Endometrium (tissue), 2 donors: ENCODE results near the gene MPZL2.

Experiments used
- FAIRE-seq: peaks from 2 replicates; lab custom pipeline; 2012; peaks lifted over from hg19 to GRCh38; lab: Jason Lieb, UNC
- donor health status: control.
- donor health status: control.

MPZL2 gene

DNA sequence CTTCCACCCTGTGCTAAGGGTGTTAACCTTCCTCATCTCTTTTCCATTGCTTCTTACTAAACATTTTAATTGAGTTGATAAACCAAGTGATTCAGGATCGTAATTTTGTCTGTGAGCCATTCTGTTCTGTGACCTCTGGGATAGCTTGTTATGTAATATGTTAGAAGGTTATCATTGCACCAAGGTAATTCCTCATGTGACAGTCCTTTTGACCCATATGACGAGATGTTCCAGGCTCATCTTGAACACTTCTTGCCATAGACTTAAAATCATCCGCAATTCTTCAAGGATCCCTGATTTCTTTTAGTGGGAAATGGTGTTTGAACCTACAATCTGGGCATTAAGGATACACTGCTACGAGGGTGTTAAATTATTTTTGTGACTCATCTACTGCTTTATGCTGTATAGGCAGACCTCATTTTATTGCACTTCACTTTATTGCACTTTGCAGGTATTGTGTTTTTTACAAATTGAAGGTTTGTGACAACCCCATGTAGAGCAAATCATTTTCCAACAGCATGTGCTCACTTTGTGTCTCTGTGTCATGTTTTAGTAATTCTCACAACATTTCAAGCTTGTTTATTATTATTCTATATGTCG lies 19.0 kb upstream of the MPZL2 start:
- no peak for FAIRE-seq

DNA sequence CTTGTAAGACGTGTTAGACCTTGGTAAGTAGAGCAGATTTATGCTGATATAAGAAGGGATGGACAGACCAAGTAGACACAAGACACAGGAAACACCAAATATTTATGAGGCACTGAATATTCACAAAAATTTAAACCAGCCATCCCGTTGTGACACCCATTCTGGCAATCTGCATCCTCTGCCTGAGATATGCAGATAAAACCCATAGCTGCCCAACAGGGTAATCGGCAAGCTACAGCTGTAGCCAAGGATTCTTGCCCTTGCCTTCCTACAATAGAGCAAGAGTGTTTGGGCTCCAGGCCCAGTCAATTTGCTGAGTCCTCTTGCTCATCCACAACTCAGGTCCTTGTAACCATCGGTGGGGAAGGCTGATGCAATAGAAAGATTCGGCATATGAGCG lies 18.5 kb upstream of the MPZL2 start:
- no peak for FAIRE-seq

- FAIRE-seq, result no peak
These were observed 17.2 kb upstream of the MPZL2 start for GRCh38 chr11:118281284-118281683.

- FAIRE-seq, result no peak
These were observed 13.2 kb upstream of the MPZL2 start for GRCh38 chr11:118277312-118277711.

DNA sequence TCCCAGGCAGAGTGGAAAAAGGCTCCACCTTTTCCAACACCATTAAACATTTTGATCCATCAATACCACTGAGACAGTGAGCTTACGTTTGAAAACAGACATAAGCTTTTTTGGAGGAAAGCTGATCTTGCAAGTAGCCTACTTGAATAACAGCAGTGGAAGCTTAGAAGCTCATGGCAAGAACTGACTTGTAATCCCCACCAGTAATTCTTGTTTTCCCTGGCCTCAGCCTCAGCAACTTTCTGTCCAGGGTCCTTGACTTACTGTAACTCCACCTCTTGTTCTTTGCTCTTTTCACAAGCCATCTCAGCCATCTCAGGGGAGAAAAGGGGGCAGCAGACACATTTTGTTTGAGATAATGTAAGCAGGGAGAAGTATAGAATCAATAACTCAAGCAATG lies 12.3 kb upstream of the MPZL2 start:
- FAIRE-seq, result no peak

DNA sequence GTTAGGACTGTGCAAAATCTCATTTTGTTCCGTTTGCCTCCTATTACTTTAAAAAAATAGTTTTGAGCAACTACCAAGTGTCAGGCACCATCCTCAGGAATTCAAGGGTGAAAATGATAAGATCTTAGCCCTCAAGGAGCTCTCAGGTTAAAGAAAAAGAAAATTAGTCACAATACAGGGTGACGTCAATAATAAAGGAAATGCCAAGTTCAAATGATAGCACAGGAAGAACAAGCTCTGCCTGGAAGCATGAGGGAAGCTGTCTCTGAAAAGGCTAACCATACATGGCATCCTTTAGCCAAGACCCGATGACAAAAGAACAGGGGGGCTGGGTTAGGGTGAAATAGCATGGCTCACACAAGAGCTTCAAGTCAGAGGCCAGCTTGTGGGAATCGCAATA lies 11.1 kb upstream of the MPZL2 start:
- FAIRE-seq, result no peak

- FAIRE-seq, result no peak
These were observed 10.1 kb upstream of the MPZL2 start for GRCh38 chr11:118274186-118274585.

DNA sequence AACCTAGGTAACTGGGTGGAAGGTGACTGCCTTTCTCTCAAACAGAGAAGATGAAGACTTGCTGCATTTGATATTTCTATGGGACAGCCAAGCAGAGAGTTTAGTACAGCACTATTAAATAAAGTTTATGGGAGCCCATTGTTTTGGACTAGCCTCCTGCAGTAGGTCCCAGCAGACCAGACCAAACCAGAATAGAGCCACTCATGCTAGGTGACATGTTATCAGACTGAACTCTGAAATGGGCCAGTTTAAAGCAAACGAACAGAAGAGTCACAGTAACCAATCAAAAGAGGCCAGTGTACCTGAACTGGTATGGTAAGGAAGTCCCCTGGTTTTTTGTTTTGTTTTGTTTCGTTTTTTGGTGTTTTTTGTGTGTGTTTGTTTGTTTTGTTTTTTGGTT lies 7.9 kb upstream of the MPZL2 start:
- FAIRE-seq, result no peak

- FAIRE-seq, result no peak
These were observed 3.4 kb upstream of the MPZL2 start for GRCh38 chr11:118267486-118267885.

DNA sequence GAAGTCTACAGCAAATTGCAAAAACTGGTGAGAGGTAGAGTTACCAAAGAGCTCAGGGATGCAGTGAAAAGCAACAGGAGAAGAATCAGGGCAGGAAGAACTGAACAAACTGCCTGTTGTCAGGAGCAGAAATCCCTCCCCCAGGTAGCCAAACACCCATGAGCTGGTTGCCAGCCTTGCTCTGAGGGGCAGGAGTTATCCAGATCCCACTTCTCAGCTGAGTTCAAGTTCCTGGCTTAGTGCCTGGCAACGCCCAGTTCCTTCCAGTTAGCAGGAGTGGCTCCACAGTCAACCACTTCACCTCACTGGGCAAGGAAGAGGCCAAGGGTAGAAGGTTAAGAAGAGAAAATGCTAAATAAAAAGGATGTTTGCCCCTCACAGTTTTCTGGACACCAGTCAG lies 1.9 kb upstream of the MPZL2 start:
- no peak for FAIRE-seq

DNA sequence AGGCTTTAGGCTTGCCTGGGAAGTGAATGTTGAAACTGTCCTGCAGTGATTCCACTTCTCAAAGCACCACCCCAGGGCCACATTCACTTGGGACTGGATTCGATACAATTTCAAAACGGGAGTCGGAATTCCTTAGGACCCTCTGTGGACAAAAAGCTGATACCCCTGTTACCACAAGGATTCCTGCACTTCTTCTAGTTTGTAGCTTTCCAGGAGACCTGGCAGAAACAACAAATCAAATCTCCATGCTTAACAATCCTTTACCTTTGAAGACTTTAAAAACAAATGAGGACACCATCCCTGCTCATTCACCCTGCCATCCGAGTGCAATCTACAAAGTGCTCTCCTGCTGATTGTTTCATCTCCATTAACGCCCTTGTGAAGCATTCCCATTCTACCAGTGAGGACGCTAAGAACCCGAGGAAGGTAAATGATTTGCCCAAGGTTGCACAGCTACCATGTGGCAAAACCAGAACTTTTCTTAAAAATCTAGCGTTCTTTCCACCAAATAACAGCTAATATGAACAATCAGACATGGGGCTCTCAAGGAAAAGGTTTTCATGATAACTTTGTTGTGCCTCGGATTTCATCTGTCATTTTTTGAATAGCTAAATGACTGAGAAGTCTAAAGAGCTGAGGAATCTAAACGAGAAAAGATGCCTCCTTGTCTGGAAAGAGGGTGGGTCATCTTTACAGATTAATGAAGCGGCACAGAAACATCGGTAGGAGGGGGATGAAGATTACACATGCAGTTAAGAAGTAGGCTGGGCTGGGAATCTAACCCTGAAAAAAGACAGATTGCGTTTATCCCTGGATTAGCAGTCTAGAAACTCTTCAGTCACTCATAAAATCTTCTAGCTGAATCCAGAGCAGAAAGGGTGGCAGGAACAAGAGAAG lies 720 bp upstream of the MPZL2 start:
- no peak for FAIRE-seq

DNA sequence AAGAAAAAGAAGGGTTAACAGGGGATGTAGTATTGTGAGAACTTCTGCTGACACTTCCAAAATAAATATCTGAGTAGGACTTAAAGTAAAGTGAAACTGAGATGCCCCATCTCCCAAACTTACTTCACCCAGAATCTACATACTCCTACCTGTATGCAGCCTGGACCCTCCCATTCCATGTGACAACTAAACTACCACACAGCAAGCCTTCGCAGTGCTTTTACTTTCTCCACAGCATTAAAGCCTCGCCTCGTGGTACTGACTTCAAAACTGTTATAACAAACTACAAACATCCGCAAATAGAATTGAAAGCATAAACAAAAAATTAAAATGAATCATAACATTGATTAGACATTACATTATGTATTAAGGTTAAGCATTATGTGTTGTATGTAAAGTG lies 985 bp downstream of the MPZL2 start:
- FAIRE-seq, result no peak

DNA sequence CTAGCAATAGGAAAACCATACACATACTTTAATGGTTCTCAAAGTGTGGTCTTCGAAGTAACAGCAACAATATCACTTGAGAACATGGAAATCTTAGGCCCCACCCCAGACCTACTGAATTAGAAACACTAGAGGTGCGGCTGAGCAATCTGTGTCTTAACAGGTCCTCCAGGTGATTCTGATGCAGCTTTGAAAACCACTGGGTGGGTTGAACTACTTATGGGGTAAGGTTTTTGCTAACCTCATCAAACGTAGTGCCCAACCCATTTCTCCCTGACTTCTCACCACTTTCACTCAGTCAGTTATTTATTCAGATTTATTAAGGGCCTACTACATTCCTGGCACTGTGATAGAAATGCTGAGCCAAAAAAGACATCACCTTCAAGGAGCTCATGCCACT lies 3.7 kb downstream of the MPZL2 start:
- no peak for FAIRE-seq

DNA sequence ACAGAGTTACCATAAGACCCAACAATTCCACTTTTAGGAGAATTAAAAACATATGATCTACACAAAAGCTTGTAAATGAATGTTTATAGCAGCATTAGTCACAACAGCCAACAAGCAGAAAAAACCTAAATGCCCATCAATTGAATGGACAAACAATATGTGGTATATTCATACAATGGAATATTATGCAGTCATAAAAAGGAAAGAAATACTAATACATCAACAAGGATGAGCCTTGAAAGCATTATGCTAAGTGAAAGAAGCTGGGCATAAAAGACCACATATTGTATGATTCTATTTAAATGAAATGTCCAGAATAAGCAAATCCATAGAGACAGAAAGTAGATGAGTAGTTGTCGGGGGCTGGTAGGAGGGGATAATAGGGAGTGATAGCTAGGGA lies 5.0 kb downstream of the MPZL2 start:
- FAIRE-seq, result no peak

DNA sequence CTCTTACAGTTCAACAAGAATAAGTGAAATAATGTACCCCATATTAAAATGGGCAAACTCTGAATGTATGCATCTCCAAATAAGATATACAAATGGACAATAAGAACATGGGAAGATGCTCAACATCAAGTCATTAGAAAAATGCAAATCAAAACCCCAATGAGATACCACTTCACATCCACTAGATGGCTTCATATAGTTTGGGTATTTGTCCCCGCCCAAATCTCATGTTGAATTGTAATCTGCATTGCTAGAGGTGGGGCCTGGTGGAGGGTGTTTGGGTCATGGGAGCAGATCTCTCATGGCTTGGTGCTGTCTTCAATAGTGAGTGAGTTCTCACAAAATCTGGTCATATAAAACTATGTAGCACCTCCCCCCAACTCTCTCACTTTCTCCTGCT lies 5.7 kb downstream of the MPZL2 start:
- no peak for FAIRE-seq

GRCh38 chr11:118252688-118253087 lies 11.4 kb downstream of the MPZL2 start:
- FAIRE-seq, result no peak

DNA sequence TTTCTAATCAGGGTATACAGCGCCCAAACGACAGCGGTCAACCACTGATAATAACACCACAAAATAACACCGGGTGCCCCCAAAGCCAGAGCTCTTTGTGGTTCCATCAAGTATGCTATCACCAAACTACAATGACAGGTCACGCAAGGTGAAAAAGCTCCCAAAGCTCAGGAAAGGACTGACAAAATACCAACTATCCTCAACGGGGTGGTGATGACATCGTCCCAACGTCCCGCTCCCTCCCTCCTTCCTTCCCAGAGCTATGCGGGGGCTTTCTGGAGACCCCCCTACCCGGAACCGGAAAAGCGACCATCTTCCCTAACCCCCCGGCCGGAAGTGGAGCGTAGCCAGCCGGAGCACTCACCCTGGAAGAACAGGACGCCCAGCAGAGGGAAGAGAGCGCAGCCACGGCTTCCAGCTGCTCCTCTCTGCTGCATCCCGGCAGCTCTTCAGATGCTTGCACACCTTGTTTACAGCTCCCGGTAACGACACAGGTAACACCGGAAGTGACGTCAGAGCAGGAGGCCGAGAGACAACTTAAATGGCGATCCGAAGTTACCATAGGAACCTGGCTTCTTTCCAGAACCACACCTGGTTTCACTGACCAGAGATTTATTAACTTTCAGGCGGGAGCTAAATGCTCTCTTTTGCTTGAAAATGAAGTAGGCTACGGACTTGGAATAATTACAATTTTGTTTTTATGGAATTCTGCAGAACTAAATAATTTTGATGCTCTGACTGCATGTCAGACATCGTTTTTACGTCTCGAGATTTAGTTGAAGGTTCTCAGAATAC lies 12.0 kb downstream of the MPZL2 start, which contains the start of gene MPZL3:
Gene MPZL3, minus strand, starts transcription at position 508 of the 795 bp plus-strand sequence. Its CDS starts 71 bp downstream, at position 437.
- no peak for FAIRE-seq

- no peak for FAIRE-seq
These were observed 17.1 kb downstream of the MPZL2 start for GRCh38 chr11:118247041-118247440.

DNA sequence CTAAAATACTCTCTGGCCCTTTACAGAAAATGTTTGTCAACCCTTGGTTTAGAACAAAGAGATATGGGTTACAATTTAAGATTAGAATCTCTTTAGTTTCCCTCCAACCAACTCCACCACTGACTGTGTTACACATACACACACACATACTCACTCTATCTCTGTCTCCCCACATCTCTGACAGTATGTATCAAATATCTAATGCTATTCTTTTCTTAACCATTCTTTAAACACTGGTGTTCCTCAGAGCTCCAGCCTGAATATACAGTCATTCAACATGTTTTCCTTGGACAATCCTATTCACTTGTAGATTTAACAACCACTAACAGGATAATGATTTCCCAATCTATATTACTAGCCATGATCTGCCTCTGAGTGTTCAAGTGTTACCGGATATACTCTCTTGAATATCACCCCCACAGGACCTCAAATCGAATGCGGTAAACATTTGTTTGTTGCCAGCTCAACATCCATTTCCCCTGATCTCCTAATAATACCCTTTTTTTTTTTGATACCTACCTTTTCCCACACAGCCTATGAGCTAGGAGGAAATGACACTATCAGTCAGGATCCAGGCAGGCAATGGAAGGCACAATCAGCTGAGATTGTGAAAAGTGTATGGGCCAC lies 18.0 kb downstream of the MPZL2 start:
- no peak for FAIRE-seq

DNA sequence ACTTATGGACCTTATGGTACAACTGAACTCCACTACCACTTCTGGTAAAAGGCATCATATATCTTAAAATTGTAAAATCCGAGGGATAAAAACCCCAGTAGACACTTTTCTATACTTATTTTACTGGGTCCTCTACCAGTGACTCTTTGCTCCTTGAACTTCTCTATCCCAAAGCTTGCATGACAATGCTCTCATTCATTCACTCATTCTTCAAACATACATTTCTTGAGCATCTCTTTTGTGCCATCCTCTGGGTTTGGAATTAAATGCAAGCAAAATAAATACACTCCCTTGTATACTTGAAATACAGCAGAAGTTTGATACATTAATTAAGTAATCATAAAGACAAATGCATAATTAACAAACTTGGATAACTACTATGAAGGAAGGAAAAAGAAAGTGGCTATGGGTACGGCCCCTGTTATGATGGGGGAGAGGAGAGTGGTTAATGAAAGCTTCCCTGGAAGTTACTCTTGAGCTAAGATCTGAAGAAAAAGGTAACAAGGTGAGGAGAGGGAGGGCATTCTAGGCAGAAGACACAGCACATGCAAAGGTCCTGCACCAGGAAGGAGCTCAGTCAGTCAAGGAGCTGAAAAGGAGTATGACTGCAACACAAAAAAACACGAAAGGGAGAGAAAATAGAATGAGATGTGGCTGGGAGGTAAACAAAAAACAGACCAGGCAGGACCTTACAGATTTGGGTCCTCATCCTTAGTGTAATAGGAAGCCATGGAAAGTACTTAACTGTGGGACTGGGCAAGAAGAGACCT lies 19.9 kb downstream of the MPZL2 start:
- no peak for FAIRE-seq

DNA sequence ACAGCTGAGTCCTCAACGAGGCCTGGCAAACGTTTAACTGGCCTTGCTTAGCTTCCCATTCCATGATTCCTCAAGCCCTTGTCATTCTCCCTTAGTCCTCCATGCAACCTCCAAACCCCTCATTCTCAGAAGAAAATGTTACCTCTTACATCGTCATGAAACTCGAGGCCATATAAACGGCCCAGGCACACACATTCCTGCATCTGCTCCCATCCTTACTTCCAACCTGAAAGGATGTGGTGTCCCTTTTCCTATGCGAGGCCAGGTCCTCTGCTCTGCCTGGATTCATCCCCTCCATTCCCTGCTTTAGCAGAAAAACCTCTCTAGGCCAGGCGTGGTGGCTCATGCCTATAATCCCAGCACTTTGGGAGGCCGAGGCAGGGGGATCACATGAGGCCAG lies 20.9 kb downstream of the MPZL2 start:
- FAIRE-seq, result no peak

DNA sequence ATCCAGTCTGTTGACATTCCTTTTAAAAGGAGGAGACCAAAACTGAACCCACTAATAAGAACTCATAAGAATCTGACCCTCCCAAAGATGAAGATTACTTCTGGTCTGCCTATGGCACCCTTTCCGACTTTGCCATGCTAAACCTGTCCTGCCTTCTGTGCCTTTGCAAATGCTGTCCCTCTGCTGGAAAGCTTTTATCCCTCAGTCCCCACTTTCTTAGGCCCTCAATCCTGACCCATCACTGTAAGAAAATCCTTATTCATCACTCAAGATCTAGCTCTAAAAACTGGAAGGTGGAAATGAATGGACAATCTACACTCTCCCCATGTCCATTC lies 22.4 kb downstream of the MPZL2 start:
- FAIRE-seq, result no peak
